Medulla oblongata (tissue), 1 donor: ENCODE results near the gene ZIC1.
A peak's percentile ranks its signal among the peaks of the same experiment; 100 is the strongest.

ENCODE experiments used
- DNase-seq: peaks from one replicate; pipeline ENCODE4 v3.0.0-alpha.2; 2015; ENCODE audit errors: extremely low spot score

The ZIC1 gene

GRCh38 chr3:147395899-147396711, 13.1 kb upstream of the ZIC1 start:
- DNase-seq, result no peak

GRCh38 chr3:147396712-147397046, 12.5 kb upstream of the ZIC1 start:
- DNase-seq, result no peak

GRCh38 chr3:147397155-147397874, 11.8 kb upstream of the ZIC1 start:
- peak; percentile 70 for DNase-seq

GRCh38 chr3:147397875-147398812, 11.0 kb upstream of the ZIC1 start:
- peak; percentile 16 for DNase-seq

GRCh38 chr3:147398813-147399534, 10.2 kb upstream of the ZIC1 start:
- DNase-seq, result no peak

- no peak for DNase-seq
These were observed 9.1 kb upstream of the ZIC1 start for GRCh38 chr3:147400111-147400510.

- no peak for DNase-seq
These were observed 8.2 kb upstream of the ZIC1 start for GRCh38 chr3:147400999-147401398.

- no peak for DNase-seq
These were observed 7.7 kb upstream of the ZIC1 start for GRCh38 chr3:147401421-147401820.

GRCh38 chr3:147402159-147402558, 7.0 kb upstream of the ZIC1 start:
- no peak for DNase-seq

- DNase-seq, result no peak
These were observed 5.7 kb upstream of the ZIC1 start for GRCh38 chr3:147403511-147403910.

- no peak for DNase-seq
These were observed 5.0 kb upstream of the ZIC1 start for GRCh38 chr3:147404000-147404799.

GRCh38 chr3:147404800-147405230, 4.3 kb upstream of the ZIC1 start:
- DNase-seq, result no peak

- no peak for DNase-seq
These were observed 3.7 kb upstream of the ZIC1 start for GRCh38 chr3:147405231-147406027.

GRCh38 chr3:147406028-147406931, 2.9 kb upstream of the ZIC1 start, which contains the start of gene ZIC4:
Gene ZIC4 (minus strand): TSS chr3:147406543. CDS start chr3:147402797, 3,746 bp downstream.
- DNase-seq, result no peak

- no peak for DNase-seq
These were observed 2.1 kb upstream of the ZIC1 start for GRCh38 chr3:147407114-147407497.

- no peak for DNase-seq
These were observed 1.5 kb upstream of the ZIC1 start for GRCh38 chr3:147407498-147408187.

- no peak for DNase-seq
These were observed 721 bp upstream of the ZIC1 start for GRCh38 chr3:147408188-147409100.
